ENCODE measurements around the gene KRT84.

KRT84 gene

GRCh38 chr12:52352951-52353350, 32.5 kb downstream of the KRT84 start:
- TF ChIP-seq TAF1 (IDR thresholded peaks at IDR 0.05; ENCODE audit: borderline replicate concordance, insufficient read depth, low read length), result no peak
- TF ChIP-seq SIN3A (IDR thresholded peaks at IDR 0.05; ENCODE audit: borderline replicate concordance, insufficient read depth, low read length), result no peak
- TF ChIP-seq POLR2AphosphoS5 (IDR thresholded peaks at IDR 0.05; ENCODE audit: low read depth, low read length), result no peak
- no peak for TF ChIP-seq FOXP2 (optimal IDR thresholded peaks at IDR 0.05; ENCODE audit: borderline replicate concordance, extremely low read depth, extremely low read length, insufficient read depth)
- no peak for TF ChIP-seq REST (IDR thresholded peaks at IDR 0.05; ENCODE audit: insufficient read depth in 1 of 2, low read depth in 2 of 2, low read length in 2 of 2)

GRCh38 chr12:52351196-52352059, 34.0 kb downstream of the KRT84 start:
- TF ChIP-seq TAF1 (IDR thresholded peaks at IDR 0.05; ENCODE audit: borderline replicate concordance, insufficient read depth, low read length) (no peak), REST (IDR thresholded peaks at IDR 0.05; ENCODE audit: insufficient read depth in 1 of 2, low read depth in 2 of 2, low read length in 2 of 2) (no peak), FOXP2 (optimal IDR thresholded peaks at IDR 0.05; ENCODE audit: borderline replicate concordance, extremely low read depth, extremely low read length, insufficient read depth) (no peak), SIN3A (IDR thresholded peaks at IDR 0.05; ENCODE audit: borderline replicate concordance, insufficient read depth, low read length) (no peak), POLR2AphosphoS5 (IDR thresholded peaks at IDR 0.05; ENCODE audit: low read depth, low read length) (no peak)

- no peak for TF ChIP-seq SIN3A (IDR thresholded peaks at IDR 0.05; ENCODE audit: borderline replicate concordance, insufficient read depth, low read length)
- no peak for TF ChIP-seq REST (IDR thresholded peaks at IDR 0.05; ENCODE audit: insufficient read depth in 1 of 2, low read depth in 2 of 2, low read length in 2 of 2)
- no peak for TF ChIP-seq POLR2AphosphoS5 (IDR thresholded peaks at IDR 0.05; ENCODE audit: low read depth, low read length)
- TF ChIP-seq TAF1 (IDR thresholded peaks at IDR 0.05; ENCODE audit: borderline replicate concordance, insufficient read depth, low read length), result no peak
- TF ChIP-seq FOXP2 (optimal IDR thresholded peaks at IDR 0.05; ENCODE audit: borderline replicate concordance, extremely low read depth, extremely low read length, insufficient read depth), result no peak
Observed at GRCh38 chr12:52350786-52351185, 34.7 kb downstream of the KRT84 start.

GRCh38 chr12:52350021-52350620, 35.3 kb downstream of the KRT84 start:
- TF ChIP-seq SIN3A (IDR thresholded peaks at IDR 0.05; ENCODE audit: borderline replicate concordance, insufficient read depth, low read length) (no peak), POLR2AphosphoS5 (IDR thresholded peaks at IDR 0.05; ENCODE audit: low read depth, low read length) (no peak)

GRCh38 chr12:52349196-52349595, 36.3 kb downstream of the KRT84 start:
- TF ChIP-seq REST (IDR thresholded peaks at IDR 0.05; ENCODE audit: insufficient read depth in 1 of 2, low read depth in 2 of 2, low read length in 2 of 2), result no peak
- no peak for TF ChIP-seq TAF1 (IDR thresholded peaks at IDR 0.05; ENCODE audit: borderline replicate concordance, insufficient read depth, low read length)
- TF ChIP-seq SIN3A (IDR thresholded peaks at IDR 0.05; ENCODE audit: borderline replicate concordance, insufficient read depth, low read length), result no peak
- no peak for TF ChIP-seq POLR2AphosphoS5 (IDR thresholded peaks at IDR 0.05; ENCODE audit: low read depth, low read length)
- no peak for TF ChIP-seq FOXP2 (optimal IDR thresholded peaks at IDR 0.05; ENCODE audit: borderline replicate concordance, extremely low read depth, extremely low read length, insufficient read depth)

Data from PFSK-1 (cell line).